ENCODE results near the gene DCAF4.

The DCAF4 gene

DNA sequence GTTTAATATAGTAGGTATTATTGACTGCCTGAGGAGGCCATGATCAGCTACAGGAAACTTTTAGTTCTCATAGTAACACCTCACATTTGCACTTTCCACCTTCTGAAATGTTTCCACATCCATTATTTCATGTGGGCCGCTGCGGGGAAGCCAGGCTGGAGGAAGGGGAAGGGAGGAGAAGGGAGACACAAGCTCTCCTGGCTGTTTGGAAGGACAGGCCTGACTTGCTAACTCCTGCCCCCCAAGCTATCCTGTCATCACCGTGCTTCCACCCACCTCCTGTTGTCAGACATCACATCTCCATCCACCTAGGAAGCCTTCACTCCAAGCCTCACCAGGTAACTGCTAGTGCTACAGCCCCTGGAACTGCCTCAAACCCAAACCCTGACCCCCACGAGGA lies 41.9 kb upstream of the DCAF4 start:
- Histone ChIP-seq H3K9me3 (no peaks in the 10 kb centered on the region), H3K27me3 (no peaks in the 10 kb centered on the region), H3K36me3 (no peaks in the 10 kb centered on the region), H3K4me3 (ENCODE audit: low read depth, low read length) (no peak overlapping the region), H3K4me1 (peaks cover 14% of the 10 kb centered on the region)
- TF ChIP-seq, protein P1, sequence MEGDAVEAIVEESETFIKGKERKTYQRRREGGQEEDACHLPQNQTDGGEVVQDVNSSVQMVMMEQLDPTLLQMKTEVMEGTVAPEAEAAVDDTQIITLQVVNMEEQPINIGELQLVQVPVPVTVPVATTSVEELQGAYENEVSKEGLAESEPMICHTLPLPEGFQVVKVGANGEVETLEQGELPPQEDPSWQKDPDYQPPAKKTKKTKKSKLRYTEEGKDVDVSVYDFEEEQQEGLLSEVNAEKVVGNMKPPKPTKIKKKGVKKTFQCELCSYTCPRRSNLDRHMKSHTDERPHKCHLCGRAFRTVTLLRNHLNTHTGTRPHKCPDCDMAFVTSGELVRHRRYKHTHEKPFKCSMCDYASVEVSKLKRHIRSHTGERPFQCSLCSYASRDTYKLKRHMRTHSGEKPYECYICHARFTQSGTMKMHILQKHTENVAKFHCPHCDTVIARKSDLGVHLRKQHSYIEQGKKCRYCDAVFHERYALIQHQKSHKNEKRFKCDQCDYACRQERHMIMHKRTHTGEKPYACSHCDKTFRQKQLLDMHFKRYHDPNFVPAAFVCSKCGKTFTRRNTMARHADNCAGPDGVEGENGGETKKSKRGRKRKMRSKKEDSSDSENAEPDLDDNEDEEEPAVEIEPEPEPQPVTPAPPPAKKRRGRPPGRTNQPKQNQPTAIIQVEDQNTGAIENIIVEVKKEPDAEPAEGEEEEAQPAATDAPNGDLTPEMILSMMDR (IDR thresholded peaks at IDR 0.05; ENCODE audit: low read depth, low read length) = no peak
- DNase-seq = no peak

DNA sequence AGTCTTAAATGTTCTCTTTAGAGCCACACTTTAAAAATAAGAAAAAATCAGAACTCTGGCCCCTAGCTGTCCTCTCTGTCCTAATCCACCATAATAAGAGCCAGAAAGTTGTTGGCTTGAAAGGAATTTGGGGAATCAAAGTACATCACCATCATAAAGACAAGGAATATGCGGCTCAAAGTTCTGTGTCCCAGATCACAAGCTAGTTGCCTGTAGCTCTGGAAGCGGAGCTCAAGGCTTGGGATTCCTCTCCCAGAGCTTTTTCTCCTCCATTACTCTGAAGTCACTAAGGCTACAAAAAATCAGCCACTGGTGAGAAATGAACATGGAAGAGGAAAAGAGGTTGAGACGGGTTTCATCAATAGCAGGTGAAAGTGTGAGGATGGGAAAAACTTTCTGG lies 38.8 kb upstream of the DCAF4 start:
- Histone ChIP-seq H3K36me3 (no peaks in the 10 kb centered on the region), H3K27me3 (no peaks in the 10 kb centered on the region), H3K4me3 (ENCODE audit: low read depth, low read length) (no peak overlapping the region), H3K9me3 (no peaks in the 10 kb centered on the region), H3K4me1 (no peaks in the 10 kb centered on the region; the same call in 1 of the 2 replicates)
- TF ChIP-seq, protein P1 (IDR thresholded peaks at IDR 0.05; ENCODE audit: low read depth, low read length) = no peak
- no peak for DNase-seq

DNA sequence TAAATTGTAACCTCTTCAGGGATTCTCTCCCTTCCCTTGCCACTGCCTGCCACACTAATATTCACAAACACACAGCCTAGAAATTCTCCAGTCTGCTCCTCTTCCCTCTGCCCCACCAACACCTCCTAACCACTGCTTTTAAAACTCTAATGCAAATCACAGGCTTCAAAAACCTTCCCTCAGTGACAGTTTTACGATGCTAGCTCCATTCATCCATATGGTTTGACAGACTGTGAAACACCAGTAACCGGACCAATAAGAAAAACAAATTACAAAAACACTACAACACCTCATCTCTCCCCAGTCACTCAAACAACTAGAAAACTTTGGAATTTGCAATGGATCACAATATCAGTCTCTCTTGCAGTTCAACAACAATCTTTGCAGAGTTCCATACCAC lies 38.1 kb upstream of the DCAF4 start:
- no peaks in the 10 kb centered on the region for H3K36me3 ChIP-seq
- TF ChIP-seq, protein P1 (IDR thresholded peaks at IDR 0.05; ENCODE audit: low read depth, low read length) = no peak
- H3K4me1 ChIP-seq = no peaks in the 10 kb centered on the region; the same call in 1 of the 2 replicates
- H3K27me3 ChIP-seq = no peaks in the 10 kb centered on the region
- no peak overlapping the region for H3K4me3 ChIP-seq (ENCODE audit: low read depth, low read length)
- H3K9me3 ChIP-seq = no peaks in the 10 kb centered on the region
- DNase-seq = no peak

DNA sequence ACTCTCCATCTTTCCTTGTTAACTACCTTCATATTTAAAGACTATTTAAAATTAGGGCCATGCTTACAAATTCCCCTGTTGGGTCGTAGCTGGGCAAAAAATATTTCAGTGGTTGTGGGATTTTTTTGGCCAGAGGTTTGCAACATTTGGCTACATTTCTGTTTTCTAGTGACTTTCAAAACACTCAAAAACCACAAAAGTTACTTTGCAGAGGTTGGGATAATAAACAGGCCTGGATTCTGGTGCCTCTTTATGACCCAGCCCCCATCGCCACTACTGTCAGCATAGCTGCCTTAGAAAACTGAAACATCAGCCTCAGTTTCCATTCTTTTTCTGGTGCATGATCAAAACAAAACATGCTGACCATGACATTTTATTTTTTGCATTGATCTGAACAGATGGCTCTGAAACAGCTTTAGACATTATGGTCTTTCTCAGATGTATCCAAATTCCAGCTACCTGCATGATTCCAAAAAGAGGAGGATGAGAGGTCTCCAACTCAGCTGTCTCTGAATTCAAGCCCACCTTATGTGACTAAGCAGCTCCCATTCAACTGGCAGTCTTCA lies 37.5 kb upstream of the DCAF4 start:
- H3K27me3 ChIP-seq = no peaks in the 10 kb centered on the region
- H3K4me1 ChIP-seq = no peaks in the 10 kb centered on the region; the same call in 1 of the 2 replicates
- TF ChIP-seq, protein P1 (IDR thresholded peaks at IDR 0.05; ENCODE audit: low read depth, low read length) = no peak
- no peak overlapping the region for H3K4me3 ChIP-seq (ENCODE audit: low read depth, low read length)
- no peaks in the 10 kb centered on the region for H3K36me3 ChIP-seq
- no peaks in the 10 kb centered on the region for H3K9me3 ChIP-seq
- no peak for DNase-seq

DNA sequence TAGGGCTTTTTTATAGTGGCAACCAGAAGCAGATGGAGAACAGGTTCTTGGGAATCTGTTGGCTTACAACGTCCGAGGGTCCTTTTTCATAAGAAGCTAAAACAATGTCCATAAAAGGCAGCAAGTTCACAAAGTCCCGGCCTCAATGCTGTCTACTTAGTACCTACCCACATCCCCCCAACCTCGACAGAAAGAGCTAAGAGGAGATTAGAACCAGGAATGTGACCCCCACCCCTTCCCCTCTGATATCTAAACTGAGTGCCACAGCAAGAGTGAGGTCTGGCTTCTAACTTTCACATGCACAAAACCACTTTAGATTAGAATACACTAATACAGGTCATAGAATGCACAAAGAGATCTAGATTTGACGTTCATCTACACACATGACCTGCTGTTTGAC lies 36.9 kb upstream of the DCAF4 start:
- TF ChIP-seq, protein P1 (IDR thresholded peaks at IDR 0.05; ENCODE audit: low read depth, low read length) = no peak
- Histone ChIP-seq H3K27me3 (no peaks in the 10 kb centered on the region), H3K36me3 (no peaks in the 10 kb centered on the region), H3K4me3 (ENCODE audit: low read depth, low read length) (no peak overlapping the region), H3K9me3 (no peaks in the 10 kb centered on the region), H3K4me1 (no peaks in the 10 kb centered on the region; the same call in 1 of the 2 replicates)
- DNase-seq = no peak

DNA sequence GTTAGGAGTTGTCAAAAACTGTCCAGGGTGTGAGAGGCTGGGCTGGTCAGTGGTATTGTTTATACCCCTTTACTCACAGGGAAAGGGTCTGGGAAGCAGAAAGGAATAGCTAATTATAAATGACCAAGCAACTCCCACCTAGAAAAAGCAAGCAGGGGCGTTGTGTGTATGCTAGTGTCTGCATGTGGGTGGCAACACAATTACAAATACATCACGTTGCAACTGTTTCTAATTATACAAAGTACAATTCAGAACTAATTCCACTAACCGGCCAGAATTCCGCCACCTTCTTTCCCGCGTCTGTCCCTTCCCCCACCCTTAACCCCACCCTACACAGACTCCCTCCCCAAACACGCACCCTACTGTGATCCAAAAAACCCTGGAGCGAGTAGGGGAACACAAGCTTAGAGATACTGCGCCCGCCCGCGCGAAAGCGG lies 34.6 kb upstream of the DCAF4 start:
- no peaks in the 10 kb centered on the region; the same call in 1 of the 2 replicates for H3K4me1 ChIP-seq
- no peaks in the 10 kb centered on the region for H3K27me3 ChIP-seq
- peak overlapping the region; percentile 95 for H3K4me3 ChIP-seq (ENCODE audit: low read depth, low read length)
- no peaks in the 10 kb centered on the region for H3K36me3 ChIP-seq
- H3K9me3 ChIP-seq = no peaks in the 10 kb centered on the region
- no peak for DNase-seq
- TF ChIP-seq, protein P1 (IDR thresholded peaks at IDR 0.05; ENCODE audit: low read depth, low read length) = no peak

Data from BE2C (cell line).